CD4-positive, alpha-beta T cell treated with Interleukin-6 at 100 ng/mL for 8 hours (primary cell): Measurements from ENCODE around the gene MAP3K5.
A peak's percentile ranks its signal among the peaks of the same experiment; 100 is the strongest.
"Not testable (repeated sequence)": the region's sequence is repeated elsewhere in the genome, so short reads cannot be mapped to it uniquely, and the experiment has no call there.

Source experiments
- DNase-seq: peaks from one replicate; pipeline ENCODE4 v3.0.0-alpha.2; 2020; ENCODE audit warnings: mixed read lengths, low spot score

MAP3K5 gene

DNA sequence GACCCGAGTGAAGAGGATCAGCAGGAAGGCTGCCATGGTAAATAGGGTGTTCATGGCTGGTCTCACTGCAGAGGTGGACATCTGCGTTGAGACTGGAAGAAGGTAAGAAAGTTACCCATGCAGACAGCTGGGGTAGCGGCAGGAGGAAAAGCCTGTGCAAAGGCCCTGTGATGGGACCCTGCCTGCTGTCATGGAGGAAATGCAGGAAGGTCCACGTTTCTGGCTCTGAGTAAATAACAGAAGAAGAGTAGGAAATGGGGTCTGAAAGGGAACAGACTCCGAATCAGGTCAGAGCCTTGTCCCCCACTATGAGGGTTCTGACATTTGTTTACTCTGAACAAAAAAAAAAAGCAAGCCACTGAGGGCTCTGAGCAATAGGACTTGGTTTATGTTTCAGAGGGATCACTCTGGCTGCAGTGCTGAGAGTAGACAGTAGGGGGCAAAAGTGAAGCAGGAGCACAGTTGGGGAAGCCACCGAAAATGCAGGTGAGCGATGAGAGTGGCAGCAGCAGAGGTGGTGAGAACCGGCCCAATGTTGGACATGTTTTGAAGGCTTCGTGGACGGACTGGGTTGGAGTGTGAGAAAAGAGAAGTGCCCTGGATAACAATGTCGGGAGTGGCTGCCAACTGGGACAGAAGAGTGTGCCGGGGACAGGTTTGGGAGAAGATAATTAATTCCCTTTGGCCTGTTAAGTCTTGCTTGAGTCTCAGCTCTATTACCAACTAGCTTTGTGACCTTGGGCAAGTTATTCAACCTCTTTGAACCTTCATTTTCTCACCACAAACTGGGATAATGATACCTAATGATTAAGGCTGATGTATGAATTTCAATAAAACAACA is 184.1 kb downstream of the MAP3K5 start:
- peak; percentile 69 for DNase-seq

DNA sequence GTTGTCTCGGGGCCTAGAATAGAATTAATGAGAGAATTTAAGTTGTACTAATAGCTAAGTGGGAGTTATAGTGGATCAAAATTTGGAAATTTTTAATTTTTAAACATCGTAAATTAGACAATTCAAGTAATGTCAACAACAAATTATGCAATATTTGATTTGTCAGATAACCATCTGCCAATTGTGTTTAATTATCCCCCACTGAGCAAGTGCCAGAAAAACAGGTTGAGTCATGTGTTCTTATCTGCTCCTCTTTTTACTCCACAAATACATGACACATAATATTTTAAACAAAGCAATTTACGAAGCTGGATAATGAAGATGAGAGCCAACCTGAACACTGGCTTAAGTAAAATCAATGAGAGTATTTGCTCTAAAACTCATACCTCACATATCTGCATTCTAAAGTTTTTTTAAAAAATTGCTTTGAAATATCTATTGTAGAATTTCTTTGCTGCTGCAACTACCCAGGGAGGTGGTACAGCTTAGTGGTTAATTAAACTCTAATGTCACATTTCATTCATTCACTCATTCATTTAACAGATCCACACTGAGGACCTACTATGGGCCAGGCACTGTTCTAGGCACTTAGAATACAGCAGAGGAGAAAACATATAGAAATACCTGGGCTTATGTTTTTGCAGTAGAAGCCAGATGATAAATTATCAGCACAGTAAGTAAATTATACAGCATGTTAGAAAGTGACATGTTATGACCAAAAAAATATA is 184.9 kb downstream of the MAP3K5 start:
- no peak for DNase-seq

DNA sequence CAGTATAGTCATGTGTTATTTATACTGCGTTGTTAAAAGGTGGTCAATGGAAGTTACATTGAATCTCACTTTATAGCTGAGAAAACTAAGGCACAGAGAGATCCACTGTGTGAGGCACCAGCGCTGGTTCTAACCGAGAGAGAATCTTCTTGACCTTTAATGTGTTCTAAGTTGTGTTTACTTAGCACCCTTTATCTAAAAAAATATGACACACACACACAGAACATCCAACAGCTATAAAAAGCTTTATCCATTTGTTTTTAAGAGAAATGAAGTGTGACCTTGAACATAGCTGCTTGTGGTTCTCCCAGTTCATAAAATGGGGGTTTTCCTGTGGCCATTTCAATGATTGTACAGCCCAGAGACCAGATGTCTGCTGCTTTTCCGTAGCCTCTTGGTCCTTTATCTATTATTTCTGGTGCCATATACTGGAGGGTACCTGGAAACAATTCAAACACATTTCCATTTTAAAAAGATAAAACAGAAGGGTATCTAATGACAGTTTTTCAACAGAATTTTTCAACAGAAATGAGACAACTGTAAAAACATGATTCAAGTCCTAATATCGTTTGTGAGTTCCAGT is 187.3 kb downstream of the MAP3K5 start:
- DNase-seq, result no peak

DNA sequence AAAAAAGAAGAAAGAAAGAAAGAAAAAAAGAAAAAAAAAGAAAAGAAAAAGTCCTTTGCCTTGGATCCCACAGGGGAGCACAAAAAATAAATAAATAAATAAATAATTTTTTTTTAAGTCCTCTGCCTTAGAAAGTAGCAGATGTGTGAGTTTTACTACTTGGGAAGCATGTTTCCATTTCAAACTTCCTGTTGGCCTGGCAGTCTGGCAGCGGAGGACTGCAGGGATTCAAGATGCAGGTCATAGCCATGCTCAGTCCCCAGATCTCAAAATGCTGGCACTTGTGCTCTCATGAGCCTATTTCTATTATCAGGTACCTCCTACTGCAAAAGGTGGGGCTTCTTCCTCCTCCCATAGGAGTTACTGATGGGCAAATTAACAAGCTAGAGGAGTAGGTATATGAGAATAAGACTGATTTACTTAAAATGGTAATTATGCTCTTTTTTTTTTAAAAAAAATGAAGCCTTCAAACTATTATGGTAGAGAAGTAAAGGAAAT is 187.9 kb downstream of the MAP3K5 start:
- no peak for DNase-seq

- no peak for DNase-seq
Measured at GRCh38 chr6:136600818-136601217, 191.5 kb downstream of the MAP3K5 start.

GRCh38 chr6:136599329-136600011 is 192.8 kb downstream of the MAP3K5 start:
- no peak for DNase-seq

GRCh38 chr6:136598048-136598447 is 194.2 kb downstream of the MAP3K5 start:
- no peak for DNase-seq

- DNase-seq, result no peak
Measured at GRCh38 chr6:136594671-136595070, 197.6 kb downstream of the MAP3K5 start.

- peak; percentile 46 for DNase-seq
Measured at GRCh38 chr6:136593748-136594490, 198.4 kb downstream of the MAP3K5 start.

DNA sequence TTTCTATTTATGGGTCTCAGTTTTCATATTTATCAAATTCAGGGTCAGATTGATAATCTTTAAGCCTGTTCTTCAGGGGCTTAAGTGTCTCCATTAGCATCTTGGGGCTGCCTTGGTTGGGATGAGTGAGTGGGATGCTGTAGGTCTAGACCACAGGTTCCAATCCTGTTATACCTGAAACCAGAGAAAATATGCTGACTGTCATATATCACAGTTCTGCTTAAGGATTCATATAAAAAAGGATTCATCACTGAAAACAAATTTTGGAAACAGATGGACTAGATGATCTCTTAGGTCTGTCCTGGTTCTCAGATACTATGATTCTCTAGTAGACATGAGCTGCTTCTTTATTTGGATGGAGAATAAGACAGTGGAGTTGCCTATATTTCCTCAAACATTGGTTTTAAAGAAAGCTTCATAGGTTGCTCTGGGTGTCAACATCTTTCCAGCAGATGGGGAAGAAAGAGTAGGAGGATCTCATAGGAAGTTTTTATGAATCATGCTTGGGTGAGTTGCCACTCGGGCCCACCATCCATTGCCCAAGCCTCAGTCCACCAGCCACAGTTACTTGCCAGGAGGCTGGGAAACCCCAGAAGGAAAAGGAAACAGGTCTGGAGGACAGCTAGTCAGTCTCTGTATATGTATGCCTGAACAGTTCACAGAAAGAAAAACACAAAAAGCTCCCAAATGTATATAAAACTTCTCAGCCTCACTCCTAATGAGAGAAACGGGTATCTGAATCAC is 199.2 kb downstream of the MAP3K5 start:
- no peak for DNase-seq

- DNase-seq, result no peak
Measured at GRCh38 chr6:136591617-136592016, 200.7 kb downstream of the MAP3K5 start.

DNA sequence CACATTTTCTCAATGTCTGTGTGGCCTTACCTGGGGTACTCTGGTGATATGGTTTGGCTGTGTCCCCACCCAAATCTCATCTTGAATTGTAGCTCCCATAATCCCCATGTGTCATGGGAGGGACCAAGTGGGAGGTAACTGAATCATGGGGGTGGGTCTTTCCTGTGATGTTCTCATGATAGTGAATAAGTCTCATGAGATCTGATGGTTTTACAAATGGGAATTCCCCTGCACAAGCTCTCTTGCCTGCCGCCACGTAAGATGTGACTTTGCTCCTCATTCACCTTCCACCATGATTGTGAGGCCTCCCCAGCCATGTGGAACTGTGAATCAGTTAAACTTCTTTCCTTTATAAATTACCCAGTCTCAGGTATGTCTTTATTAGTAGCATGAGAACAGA is 201.4 kb downstream of the MAP3K5 start:
- not testable (repeated sequence) for DNase-seq

DNA sequence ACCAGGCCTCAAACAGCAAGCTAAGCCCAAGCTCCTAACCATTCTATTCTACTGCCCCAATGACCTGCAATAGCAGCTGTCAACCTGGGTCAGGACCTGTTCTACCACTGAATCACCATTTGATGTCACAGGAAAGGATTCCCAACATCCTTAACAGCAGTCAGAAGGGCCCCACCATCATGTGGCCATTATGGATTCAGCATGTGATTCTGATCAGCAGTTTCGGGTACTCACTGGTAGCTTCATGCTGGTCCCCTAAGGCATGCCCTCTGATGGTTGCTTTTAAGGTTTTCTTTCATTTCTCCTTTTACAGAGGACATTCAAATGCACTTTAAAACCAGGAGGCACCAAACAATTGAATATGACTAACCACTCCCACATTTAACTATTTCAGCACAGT is 204.8 kb downstream of the MAP3K5 start:
- no peak for DNase-seq

- DNase-seq, result no peak
Measured at GRCh38 chr6:136586295-136586694, 206.0 kb downstream of the MAP3K5 start.

GRCh38 chr6:136585523-136585922 is 206.8 kb downstream of the MAP3K5 start:
- DNase-seq, result not testable (repeated sequence)

GRCh38 chr6:136584290-136584689 is 208.0 kb downstream of the MAP3K5 start:
- not testable (repeated sequence) for DNase-seq

- DNase-seq, result no peak
Measured at GRCh38 chr6:136582711-136583471, 209.4 kb downstream of the MAP3K5 start.

DNA sequence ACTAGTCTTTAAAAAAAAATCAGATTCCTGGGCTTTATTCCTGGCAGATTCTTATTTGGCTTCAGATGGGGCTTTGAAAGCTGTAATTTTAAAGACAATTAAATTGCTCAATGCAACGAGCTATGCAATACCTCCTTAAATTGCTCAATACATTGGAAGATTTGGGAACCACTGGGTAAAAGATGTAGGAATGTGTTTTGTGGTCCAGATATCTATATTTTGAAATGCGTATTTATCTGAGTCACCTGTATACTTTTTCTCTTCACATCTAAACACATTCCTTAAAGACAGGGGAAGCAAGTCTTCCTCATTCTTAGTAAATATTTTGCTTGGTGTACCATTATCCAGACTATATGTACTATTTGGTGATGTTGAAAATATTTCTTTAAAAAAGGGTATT is 212.5 kb downstream of the MAP3K5 start:
- DNase-seq, result no peak

DNA sequence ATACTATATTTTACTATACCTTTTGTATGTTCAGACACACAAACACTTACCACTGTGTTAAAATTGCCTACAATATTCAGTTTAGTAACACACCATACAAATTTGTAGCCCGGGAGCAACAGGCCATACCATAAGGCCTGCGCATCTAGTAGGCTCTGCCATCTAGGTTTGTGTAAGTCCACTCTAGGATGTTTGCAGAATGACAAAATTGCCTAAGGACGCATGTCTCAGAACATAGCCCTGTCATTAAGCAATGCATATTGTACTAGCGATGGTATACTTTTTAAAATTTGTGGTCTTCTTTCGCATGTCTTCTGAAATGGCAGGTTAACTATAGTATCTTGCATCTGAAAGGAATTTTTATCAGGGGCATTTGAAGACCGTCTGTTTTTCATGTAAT is 215.5 kb downstream of the MAP3K5 start:
- no peak for DNase-seq

GRCh38 chr6:136571496-136571895 is 220.8 kb downstream of the MAP3K5 start:
- no peak for DNase-seq
